Astrocyte of the spinal cord (primary cell): ENCODE measurements around the gene SAT2.

ENCODE experiments used
- DNase-seq: peaks from one replicate; pipeline ENCODE4 v3.0.0; 2011; ENCODE audit warnings: low read depth, low spot score
- H3K4me3 ChIP-seq: 2 replicates; pipeline ENCODE4 v1.5.1; 2011; ENCODE audit warnings: low read depth, mild to moderate bottlenecking, low read length, moderate library complexity
- in situ Hi-C: cut with HindIII; loops from 2 replicates; pipeline ENCODE4 v1.10.0; 2017; ENCODE audit warnings: low sequenced_read_pairs
- TF ChIP-seq, protein P1 (sequence below): IDR thresholded peaks from 2 replicates; pipeline ENCODE4 v1.5.1; 2012; ENCODE audit warnings: low read depth, mild to moderate bottlenecking, low read length, inconsistent platforms

The SAT2 gene

DNA sequence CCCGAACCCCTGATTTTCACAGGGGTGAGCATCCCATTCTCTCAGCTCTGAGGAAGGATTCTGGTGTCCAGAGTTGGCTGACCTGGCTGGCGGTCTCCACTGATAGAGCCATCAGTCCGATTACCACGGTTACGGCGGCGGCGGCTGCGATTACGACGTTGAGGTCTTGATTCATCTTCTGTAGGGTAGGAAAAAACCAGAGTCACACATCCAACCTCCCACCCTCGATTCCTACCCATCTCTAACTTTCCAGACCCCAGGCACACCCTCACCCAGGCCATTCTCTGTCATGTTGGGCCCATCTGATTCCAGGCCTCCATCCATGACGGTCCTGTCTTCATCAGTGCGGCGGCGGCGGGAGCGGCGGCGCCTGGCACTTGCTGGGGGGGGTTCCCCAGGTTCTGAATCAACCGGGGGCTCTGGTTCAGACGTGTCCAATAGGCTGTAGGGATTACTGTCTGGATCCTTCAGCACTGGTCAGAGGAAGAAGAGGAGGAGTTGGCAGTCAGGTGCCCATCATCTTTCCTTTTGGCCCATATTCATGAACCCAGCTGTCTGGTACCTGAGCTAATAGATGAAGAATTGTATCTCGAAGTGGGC, 35.1 kb downstream of the SAT2 start:
- no peak for DNase-seq
- H3K4me3 ChIP-seq: no peak overlapping the region
- in situ Hi-C loops: no loop called here
- TF ChIP-seq, protein P1, sequence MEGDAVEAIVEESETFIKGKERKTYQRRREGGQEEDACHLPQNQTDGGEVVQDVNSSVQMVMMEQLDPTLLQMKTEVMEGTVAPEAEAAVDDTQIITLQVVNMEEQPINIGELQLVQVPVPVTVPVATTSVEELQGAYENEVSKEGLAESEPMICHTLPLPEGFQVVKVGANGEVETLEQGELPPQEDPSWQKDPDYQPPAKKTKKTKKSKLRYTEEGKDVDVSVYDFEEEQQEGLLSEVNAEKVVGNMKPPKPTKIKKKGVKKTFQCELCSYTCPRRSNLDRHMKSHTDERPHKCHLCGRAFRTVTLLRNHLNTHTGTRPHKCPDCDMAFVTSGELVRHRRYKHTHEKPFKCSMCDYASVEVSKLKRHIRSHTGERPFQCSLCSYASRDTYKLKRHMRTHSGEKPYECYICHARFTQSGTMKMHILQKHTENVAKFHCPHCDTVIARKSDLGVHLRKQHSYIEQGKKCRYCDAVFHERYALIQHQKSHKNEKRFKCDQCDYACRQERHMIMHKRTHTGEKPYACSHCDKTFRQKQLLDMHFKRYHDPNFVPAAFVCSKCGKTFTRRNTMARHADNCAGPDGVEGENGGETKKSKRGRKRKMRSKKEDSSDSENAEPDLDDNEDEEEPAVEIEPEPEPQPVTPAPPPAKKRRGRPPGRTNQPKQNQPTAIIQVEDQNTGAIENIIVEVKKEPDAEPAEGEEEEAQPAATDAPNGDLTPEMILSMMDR: no peak

GRCh38 chr17:7591596-7591995, 36.0 kb downstream of the SAT2 start:
- TF ChIP-seq, protein P1: no peak
- in situ Hi-C loops: no loop called here
- no peak for DNase-seq

GRCh38 chr17:7590743-7591142, 36.9 kb downstream of the SAT2 start:
- no peak overlapping the region for H3K4me3 ChIP-seq
- peak; percentile 65 for DNase-seq
- in situ Hi-C loops: no loop called here
- TF ChIP-seq, protein P1: no peak

More at GRCh38 chr17:7591596-7591995, 36.0 kb downstream of the SAT2 start:
- H3K4me3 ChIP-seq: no peak overlapping the region

- peak; percentile 27 for DNase-seq
- TF ChIP-seq, protein P1: no peak
- peak within 1 kb of the TSS; percentile 13 for H3K4me3 ChIP-seq
- in situ Hi-C loops: no loop called here
Observed at GRCh38 chr17:7589891-7590691, 37.5 kb downstream of the SAT2 start, which contains the start of gene SOX15. TSS of gene SOX15 (minus strand) at chr17:7590094. CDS start at chr17:7589676, 418 bp downstream.

GRCh38 chr17:7589204-7589868, 38.3 kb downstream of the SAT2 start:
- peak; percentile 84 for DNase-seq
- TF ChIP-seq, protein P1: peak; percentile 93
- peak overlapping the region; percentile 13 for H3K4me3 ChIP-seq
- in situ Hi-C loops: no loop called here

DNA sequence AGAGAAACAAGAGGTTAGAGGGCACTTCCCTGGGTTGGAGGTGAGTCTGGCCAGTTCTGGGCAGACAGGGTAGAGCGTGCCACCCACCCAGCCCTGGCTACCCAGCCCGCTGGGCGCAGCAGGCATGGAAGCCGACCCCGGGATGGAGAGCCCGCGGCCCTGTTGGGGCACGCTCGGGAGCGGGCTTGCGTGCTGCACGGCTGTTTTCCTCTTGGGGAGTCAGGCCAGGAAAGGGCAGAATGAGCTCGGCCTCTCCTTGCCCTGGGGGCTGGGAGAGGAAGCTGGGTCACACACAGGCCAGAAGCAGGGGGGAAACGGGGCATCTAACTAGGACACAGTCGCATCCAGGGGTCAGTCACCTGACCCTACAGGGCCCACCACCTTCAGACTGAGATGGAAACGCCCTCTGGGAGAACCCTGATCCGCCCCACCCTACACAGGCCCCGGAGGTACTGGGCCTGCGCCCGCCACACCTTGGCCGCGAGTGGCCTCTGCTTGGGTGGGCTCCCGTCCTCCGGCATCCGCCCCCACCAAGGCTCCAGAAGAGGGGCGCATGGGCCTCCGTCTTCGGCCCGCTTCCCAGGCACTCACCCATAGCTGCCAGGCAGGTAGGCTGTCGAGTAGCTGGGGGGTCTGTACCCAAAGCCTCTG, 38.9 kb downstream of the SAT2 start:
- in situ Hi-C loops: no loop called here
- no peak for DNase-seq
- no peak overlapping the region for H3K4me3 ChIP-seq
- TF ChIP-seq, protein P1: no peak
